GM18873 (cell line): ENCODE results near the gene B4GALT6.

Source experiments
- ATAC-seq: cut with Tn5 transposase; IDR thresholded peaks from one replicate; pipeline ENCODE4 v1.9.1; 2021; ENCODE audit warnings: mild to moderate bottlenecking, moderate library complexity, moderate number of reproducible peaks; ENCODE audit not compliant: unreplicated experiment, low FRiP score

The B4GALT6 gene

DNA sequence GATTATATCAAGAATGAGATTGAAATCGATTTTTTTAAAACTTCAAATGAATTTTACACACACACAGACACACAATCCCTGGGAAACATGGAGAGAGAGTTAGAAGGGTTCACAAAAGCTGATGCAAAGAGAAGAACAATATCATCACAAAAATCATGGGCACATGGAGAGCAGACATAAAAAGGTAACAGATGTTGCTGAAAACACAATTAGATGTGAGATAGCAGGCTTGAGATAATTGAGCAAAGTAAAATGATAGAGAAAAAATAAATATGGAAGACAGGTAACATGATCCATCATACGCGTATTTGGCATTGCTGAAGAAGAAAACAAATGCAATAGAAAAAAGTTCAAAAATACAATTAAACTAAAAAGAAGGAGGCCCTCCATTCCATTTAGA is 11.6 kb upstream of the B4GALT6 start:
- no peak for ATAC-seq

DNA sequence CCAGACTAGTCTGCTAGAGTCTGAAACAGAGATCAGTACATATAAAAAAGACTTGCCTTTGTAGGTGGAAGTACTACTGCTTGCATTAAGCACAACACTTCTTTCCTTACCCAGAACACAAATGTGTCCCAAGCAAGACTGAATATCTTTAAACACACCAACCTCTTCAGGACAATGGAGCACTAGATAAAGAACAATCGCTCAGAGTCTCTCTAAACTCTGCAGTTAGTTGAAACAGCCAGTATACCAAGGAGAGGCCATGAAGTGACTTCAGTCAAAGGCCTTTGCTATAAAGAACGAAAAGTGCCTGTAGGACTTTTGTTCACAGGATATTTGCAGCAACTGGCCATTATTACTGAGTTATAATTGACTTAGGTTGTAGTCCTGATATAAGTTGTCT is 9.9 kb upstream of the B4GALT6 start:
- ATAC-seq = no peak

DNA sequence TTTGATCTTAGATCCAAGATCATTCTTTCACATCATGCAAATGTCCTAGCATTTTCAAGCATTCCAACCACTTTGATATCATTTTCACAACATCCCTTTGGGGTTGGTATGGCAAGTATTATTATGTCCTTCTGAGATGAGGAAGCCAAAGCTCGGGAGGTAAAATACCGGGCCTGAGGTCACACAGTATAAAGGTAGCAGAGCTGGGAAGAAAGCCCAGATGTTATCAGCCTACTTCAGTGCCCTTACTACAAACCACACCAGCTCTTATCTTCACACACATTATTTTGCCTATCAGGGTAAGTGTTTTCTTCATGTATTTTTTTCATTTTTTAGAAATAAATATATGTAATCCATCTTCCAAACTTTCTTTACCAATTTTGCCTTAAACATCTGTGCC is 4.2 kb upstream of the B4GALT6 start:
- no peak for ATAC-seq

DNA sequence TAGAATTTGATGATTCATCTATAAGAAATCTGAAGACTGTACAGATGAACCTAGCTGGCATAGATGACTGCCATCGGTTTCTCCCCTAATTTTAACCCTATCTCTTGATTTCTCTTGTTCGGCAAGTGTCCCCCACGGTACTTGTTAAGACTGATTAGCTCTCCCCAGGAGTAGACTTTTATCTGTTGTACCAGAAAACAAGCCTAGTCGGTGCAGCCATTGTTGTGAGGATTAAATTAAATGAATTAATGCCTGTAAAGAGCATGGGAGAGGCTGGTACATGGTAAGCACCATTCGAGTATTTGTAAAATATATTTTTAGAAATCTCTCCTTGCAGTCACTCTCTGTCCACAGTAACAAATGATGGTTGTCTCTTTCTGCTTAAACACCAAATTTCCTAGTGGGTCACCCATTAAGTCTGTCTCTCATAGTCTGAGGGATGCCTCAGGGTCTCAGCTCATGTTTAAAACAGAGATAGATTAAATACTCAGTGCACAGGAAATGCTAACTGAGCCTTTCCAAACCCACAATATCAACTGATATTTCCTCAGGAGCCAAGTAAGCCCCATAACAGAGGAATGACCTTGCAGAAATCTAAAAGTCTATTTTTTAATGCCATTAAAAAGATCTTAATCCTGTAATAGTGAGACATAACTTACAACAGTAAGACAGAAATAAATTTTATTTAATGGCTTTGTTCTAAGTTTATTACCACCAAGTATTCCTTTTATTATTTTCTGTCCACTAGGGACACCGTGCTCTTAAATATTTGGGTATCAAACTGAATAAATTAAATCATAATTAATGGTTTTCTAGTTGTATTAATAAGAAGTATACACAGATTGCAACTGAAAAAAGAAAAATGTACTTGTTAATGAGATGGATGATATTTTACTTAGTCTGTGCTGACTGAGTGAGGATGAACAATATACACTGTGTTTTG is 2.9 kb upstream of the B4GALT6 start:
- no peak for ATAC-seq

DNA sequence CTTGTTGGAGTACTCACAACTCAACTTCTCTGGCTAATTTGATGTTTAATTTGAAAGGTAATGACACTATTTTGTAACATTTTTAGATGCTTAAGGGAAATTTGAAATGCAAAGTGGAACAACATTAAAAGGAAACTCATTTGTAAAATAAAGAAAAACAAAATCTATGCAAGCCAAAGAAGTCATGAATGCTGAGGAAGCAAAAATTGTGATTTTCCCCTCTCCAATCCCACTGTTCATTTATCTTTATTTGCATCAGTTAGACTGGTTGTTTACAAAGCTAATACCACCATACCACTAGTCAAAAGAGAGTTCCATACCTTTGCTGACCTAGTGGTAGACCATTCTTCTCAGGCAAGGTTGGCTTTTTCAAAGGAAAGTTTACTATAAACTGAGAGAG is 2.2 kb upstream of the B4GALT6 start:
- ATAC-seq = no peak

DNA sequence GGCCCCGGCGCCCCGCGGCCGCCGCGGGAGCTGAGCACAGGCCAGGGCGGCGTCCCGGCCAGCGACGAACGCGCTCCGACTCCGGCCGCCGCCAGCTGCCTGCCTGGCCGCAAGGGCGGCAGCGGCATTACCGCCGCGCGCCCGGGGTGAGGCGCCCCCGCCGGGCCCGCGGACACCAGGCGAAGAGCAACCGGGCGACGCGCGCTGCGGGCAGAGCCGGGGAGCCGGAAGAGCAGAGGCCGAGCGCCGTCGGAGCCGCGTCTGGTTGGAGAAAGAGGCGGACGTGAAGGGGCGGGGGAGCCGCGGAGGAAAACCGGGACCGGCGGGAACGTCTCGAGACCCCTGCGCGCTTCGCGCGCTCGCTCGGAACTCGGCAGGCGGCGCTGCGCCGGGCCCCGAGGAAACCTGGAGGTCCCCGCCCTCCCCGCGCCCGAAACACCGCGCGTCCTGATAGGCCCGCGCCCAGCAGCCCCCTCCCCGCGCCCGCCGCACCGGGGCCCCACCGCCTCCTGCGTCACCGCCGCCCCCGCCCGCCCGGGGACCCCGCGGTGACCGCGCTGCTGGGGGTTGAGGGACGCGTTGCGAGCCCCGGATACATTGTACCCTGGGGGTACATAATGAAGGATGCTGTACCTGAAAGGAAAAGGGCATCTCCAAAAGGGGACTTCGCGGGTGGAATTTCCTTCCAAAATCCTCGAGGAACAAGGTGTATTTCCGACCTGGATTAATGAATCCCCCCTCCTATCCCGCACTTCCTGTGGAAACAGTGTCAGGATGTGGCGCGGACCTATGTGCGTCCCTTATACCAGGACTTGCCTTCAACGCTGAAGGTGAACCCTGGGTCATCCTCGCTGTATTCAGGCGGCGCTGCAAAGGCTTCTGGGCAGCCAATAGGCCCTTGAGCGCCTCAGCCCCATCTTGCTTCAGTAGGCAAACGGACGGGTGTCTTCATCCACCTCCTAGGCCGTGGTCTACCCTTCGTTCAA is 1.0 kb upstream of the B4GALT6 start:
- ATAC-seq = peak; percentile 64

DNA sequence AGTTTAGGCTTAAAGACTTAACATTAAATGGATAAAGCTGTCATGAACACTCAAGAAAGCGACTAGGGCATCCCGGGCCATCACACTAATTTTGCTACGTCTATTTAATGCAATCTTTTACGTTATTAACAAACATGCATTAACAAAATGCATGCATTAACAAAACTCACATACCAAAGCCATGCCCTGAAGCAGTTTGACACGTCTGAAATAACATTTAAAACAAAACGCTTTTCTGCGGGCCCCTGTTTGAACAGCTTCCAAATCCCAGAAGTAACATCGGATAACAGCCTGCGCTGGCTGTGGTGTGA is 458 bp downstream of the B4GALT6 start:
- no peak for ATAC-seq

DNA sequence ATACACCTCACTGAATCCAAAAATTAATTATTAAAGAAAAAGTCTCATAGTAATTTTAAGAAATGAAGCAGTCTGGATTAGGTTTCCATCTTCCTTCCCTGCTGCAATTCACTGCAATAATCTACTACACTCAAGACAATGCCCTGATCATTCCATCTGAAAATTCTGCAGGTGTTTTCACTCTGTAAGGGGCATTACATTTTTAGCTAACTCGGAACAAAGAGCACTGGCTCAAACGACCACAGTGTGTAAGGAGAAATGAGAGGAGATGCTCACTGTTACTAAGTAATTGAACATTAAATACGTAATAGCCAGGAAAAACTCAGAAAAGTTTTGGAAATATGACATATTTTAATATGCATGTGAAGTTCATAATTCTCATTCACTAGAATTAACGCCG is 1.3 kb downstream of the B4GALT6 start:
- ATAC-seq = no peak

DNA sequence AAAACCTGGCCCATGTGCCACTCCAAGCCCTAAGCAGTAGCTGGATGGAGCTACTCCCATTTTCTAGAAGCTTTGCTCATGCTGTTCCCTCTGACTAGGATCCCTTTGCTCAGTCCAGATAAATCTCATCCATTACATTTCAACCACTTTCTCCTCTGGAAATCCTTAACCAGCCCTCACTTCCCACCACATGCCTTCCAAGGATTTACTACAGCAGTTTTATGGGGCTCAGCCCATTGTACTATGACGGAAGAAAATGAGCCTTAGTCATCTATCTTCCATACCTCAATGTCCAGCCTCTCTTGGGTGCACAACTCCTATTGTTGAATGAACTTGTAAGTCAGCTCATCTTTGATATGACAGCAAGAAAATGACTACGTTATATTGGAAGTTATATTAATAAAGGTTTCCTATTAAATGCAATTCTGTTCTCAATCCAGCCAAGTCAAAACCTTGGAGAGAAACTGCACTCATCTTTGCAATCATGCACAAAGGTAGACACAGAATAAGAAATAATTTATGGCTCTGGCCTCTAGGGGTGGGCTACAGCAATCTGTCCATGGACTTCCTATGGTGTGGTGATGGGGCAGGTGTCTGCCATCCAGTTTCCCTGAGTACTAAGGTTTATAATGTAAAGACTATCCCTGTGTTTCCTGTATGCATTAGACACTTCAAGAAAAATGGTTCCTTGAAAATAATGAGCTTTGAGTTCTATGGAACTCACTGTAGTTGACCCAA is 3.4 kb downstream of the B4GALT6 start:
- ATAC-seq = no peak

DNA sequence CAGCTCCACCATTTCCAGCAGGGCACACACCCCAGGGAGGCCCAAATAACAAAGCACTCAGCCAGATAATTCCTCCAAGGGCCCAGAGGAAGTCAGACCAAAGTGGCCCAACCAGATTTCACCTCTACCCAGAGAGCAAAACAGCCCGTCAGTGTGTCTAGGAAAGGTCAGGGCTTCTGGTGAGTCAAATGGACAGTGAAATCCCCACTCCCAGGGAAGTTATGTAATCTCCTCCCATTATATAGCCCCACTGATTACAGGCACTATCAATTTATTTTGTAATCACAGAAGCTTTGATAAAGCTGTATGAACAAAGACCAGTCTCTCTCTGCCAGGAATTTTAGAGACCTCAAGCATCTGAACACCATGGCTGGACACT is 4.0 kb downstream of the B4GALT6 start:
- ATAC-seq = no peak

DNA sequence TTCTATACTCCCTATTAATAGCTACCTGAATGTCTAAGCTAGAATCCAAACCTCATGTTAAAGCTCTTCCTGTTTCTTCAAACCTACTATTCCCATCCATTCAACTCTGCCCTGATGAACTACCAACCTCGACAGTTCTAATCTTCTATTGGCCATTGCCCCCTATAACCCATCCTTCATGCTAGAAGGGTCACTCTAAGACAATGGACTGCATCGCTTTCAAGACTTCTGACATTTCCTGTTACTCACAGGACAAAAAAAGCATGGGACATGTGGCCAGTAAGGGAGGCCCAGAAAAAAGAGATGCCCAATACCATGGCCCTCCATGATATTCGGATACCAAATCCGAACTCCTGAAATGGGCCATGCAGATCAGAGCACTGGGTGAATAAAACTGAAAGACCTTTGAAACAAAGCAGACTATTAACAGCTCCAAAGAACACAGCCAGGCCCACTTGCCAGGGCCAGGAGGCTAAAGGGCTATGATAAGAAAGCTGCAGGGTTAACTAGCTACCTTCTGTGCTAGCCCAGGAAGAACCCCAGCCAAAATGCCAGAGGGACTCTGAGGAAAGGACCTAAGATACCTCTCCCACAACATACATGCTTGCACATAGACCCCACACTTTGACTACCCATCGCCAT is 4.5 kb downstream of the B4GALT6 start:
- ATAC-seq = no peak

DNA sequence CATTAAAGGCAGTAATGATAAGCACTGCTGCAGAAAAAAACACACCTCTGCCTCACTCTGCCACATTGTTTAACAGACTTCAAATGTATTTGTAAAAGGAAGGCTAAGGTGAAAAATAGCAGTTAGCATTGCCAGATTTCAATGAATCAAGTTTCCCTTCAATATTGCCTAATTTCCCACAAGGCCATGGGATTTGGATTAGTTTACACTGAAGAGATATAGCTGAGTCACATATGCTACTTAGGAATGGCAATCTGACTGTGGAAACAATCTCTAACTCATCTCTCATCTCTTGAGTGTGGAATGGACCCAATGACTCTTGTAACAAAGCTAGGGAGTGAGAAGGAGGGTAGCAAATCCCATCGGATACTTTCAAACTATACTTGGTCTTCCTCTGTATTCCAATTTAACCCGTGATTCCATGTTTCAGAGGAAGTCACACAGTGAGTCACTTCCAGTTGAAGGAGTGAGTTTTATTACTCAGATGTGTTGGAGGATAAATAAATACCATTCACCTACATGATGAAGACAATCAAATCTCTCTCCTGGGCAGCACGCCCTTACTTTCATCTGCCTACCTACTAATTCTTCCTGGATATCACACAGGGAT is 5.1 kb downstream of the B4GALT6 start:
- ATAC-seq = no peak

DNA sequence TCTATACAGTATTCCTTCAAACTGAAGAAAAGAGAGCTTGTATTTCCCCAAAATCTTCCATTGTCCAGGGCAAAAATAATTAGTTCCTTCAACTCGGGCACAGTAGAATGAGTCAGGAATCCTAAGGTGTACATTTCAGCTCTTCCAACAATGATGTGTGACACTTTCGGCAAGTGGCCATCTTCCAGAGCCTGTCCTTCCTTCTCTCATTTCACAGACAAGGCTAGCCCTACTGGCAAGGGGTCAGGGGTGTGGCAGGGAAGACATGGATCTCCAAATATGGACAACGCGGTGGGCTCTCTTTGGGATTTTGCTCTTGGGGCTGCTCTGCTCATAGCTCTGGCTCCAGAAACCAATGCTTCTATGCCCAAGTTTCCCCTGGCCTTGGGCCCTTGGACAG is 6.0 kb downstream of the B4GALT6 start:
- no peak for ATAC-seq

DNA sequence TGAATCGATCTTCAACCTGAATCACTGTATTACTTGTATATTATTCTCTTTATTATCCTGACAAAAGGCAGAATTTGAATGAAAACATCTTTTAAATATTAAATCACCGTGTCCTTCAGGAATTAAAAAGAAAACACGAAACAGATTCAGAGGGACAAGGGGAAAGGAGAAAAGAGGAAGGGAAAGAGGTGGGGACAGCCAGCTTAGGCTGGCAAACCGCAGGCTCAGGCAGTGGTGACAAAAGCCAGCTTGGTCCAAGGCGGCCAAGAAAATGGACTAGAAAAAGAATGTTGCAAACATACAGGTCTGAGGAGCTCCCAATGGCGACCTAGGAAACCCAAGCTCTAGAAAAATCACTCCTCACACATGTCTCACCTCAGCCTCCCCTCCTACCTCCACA is 6.8 kb downstream of the B4GALT6 start:
- no peak for ATAC-seq

DNA sequence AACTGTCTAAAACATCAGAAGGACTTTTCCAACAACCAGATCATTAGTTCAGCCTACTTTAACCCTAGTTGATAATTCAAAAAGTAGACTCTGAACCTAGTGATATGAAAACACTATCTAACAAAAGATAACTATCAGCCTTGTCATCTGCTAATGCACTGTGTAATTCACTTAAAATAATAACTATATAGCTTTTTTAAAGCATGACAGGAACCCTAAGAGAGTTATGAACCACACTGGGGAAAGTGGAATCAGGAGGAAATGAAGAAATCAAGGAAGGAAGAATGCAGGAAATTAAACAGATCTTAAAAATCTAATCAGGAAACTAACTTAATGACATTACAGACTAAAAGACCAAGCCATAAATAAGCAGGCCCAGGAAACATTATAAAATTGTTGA is 9.0 kb downstream of the B4GALT6 start:
- no peak for ATAC-seq

DNA sequence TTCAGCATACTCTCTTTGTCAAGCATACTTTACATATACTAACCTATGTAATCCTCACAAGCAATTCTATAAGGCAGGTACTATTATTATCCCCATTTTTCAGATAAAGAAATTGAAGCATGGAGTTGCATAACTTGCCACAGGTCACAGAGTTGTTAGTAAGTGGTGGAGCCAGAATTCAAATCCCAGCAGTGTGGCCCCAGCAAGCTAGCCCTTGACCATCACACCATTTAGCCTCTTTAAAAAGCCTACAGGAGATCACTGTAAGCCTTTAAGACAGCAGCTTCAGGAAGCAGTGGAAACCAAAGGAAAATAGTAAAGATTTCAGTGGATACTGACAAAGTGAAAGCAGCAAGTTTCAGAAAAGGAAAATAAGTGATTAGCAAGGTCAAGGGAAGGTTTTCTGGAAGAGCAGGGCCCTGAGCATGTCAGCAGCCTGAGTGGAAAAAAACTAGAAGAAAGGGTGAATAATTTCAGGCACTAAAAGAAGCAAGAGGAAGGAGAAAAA is 11.7 kb downstream of the B4GALT6 start:
- ATAC-seq = no peak

DNA sequence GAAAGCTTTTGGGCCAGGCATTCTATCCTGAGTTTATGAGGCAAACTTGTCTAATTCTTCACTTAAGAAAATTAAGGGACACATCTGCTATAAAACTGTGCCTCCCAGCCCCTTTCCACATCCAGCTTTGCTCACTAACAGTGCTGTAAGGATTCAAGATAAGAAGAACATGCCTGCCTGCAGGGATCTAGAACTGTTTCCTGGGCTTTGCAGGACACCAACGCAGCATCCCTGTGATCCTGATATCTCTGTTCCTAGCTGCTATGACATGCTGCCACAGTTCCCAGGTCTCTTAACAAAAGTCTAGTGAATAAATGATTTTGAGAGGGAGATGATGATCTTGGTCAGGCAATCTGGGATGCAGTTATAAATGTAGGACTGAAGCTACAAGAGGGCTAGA is 12.4 kb downstream of the B4GALT6 start:
- ATAC-seq = no peak

DNA sequence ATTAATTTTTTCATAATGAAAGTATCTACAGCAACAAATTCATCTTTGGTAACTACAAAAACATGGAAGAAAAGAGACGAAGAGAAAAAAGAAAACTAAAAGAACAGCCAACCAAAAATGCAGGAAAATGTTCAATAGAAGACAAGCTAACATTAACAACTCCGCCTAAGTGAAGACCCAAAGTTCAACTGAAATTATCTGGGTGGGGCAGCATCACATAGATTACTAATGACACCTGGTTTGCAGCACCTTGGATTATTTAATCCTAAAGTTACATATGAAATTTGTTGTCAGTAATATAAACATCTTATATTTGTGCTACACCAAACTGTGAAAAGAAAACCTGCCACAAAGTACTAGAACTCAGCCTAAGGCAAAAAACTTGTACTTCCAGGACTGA is 14.8 kb downstream of the B4GALT6 start:
- no peak for ATAC-seq

DNA sequence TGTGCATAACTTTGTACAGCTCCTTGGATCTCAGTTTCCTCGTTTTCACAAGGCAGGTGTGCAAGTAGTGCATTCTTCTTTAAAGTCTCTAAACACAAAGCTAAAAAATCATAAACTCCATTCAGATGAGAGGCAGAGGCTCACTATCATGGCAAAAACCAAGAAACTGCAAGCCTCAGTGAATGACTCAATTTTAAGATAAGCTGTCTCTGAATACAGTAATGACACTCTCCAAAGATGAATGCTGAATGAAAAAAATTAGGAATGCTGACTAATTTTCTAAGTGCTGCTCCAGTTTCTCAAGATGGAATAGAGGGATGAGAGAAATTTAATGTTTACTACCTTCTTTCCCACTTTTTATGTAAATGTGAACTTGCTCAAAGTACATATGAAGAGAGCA is 17.2 kb downstream of the B4GALT6 start:
- no peak for ATAC-seq

DNA sequence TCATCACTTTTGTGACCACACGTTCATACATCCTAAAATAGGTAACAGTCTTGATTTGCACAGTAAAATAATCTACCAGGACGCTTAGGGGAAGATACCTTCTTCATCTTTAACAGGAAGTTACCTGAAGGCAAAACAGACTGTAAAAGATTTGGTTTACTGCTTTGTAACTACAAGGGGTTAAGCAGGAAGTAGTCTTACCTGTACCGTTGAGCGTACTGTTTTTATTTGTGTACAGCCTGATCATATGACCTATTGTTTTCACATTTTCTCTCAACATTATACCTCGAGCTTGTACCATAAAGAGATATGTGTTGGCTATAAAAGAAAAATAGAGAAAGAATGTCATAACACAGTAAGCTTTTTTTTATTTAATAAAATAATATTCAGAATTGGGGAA is 18.3 kb downstream of the B4GALT6 start:
- ATAC-seq = no peak
